ENCODE data around the gene MST1. TPM values are rescaled to one million over a fixed set of nuclear protein-coding genes. Genes with fewer than 3 reads are reported as not detected.

MST1 gene
- total RNA-seq (90.3 and 116 TPM in 2 replicates), polyA plus RNA-seq (137 and 158 TPM in 2 replicates)

DNA sequence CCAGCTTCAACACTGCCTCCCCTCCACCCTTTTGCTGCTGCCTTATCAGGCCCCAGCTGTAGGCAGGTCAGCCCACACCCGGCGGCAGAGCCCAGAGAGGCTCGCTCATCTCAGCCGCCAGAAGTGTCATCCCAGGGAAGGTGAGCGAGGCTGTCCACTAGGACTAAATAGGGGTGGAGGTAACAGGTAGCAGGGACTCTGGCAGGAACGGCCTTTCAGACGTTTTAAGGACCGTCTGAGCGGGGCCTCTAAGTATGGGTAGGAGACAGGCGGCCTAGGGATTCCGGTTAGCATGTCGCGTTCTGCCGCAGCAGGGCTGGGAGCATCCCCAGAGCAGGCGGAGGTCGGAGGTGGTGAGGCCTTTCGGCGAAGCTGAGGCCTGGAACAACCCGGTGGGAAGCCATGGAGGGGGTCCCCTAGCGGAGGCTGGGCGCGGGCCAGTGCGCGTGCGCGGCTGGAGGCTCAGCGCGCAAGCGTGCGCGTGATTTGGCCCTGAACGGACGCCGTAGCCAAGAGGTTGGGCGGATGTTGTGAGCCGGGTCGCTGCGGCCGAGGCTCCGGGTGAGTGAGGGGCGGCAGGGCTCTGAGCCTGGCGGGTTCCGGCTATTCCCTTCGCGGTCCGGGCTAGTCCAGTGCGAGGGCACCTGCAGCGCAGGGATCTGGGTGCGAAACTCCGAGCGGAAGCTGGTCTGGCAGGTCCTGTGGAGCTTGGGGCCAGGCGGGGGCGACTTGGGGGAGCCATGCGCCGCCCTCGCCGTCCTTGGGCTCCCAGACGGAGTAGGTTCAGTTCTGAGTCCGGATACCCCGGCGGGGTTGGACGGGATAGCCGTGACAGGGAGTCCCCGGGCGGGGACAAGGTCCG is at the start of gene MST1, which contains the start of gene RNF123:
Gene MST1, minus strand, starts transcription at position 429 of the 862 bp plus-strand sequence. CDS start 783 bp downstream, outside the sequence.
Gene RNF123, plus strand, starts transcription at position 512 of the 862 bp plus-strand sequence. CDS start 1,609 bp downstream, outside the sequence.
- Histone ChIP-seq H3K4me2 (peak within 1 kb of the TSS; percentile 93), H4K20me1 (ENCODE audit: insufficient read depth, poor library complexity, severe bottlenecking) (no peaks in the 10 kb centered on the region), H3K79me2 (peaks cover 43% of the 10 kb centered on the region), H3K4me3 (peak within 1 kb of the TSS; percentile 95), H3K27me3 (no peaks in the 10 kb centered on the region), H3K9me3 (ENCODE audit: low read depth) (no peaks in the 10 kb centered on the region), H3K4me1 (ENCODE audit: insufficient read depth) (peaks cover 9% of the 10 kb centered on the region), H2AFZ (peak within 1 kb of the TSS; percentile 97), H3K9me2 (replicated peaks; ENCODE audit: insufficient read depth) (no peaks in the 10 kb centered on the region), H3K36me3 (replicated peaks; ENCODE audit: insufficient read depth, low read depth) (no peaks in the 10 kb centered on the region), H3K27ac (peak within 1 kb of the TSS; percentile 95)
- no peak for TF ChIP-seq EZH2phosphoT487 (IDR thresholded peaks at IDR 0.05; ENCODE audit: low read depth, severe bottlenecking, unreplicated experiment)
- TF ChIP-seq, protein P1, sequence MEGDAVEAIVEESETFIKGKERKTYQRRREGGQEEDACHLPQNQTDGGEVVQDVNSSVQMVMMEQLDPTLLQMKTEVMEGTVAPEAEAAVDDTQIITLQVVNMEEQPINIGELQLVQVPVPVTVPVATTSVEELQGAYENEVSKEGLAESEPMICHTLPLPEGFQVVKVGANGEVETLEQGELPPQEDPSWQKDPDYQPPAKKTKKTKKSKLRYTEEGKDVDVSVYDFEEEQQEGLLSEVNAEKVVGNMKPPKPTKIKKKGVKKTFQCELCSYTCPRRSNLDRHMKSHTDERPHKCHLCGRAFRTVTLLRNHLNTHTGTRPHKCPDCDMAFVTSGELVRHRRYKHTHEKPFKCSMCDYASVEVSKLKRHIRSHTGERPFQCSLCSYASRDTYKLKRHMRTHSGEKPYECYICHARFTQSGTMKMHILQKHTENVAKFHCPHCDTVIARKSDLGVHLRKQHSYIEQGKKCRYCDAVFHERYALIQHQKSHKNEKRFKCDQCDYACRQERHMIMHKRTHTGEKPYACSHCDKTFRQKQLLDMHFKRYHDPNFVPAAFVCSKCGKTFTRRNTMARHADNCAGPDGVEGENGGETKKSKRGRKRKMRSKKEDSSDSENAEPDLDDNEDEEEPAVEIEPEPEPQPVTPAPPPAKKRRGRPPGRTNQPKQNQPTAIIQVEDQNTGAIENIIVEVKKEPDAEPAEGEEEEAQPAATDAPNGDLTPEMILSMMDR (IDR thresholded peaks at IDR 0.05; ENCODE audit: poor library complexity) = peak; percentile 18
- no peak for TF ChIP-seq EZH2 (IDR thresholded peaks at IDR 0.05; ENCODE audit: borderline replicate concordance)
- 3% methylated on average over 57 of the region's 66 CpGs for WGBS (ENCODE audit: low lambda C conversion rate, missing lambda C conversion rate)
- peak; percentile 95 for DNase-seq (ENCODE audit: low spot score)

DNA sequence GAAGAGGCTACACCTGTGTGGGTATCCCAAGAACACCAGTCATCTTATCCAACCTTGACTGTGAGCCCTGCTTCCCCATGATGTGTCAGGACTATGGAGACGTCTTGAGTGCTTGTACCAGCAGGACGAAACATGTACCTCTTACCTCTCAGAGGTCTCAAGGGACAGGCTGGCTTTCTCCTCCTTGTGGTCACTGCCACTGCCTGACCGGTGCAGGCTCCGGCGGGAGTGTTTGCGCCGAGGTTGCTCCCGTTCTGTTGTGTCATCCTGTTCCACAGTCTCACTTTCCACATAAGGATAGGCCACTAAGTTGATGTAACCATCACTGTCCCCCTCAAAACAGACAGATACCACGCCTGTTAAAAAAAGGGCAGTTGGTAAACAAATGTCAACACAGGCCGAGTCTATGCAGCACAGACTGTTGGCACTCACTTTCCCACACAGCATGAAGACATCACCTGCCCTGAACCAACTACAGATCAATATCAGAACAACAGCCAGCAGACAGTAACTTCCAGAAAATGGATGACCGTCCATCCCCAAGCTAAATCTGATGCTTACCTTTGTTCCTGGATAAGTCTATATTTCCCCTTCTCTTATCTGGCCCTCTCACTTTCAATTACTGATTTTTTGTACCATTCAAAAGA is 48.9 kb upstream of the MST1 start:
- Histone ChIP-seq H3K36me3 (replicated peaks; ENCODE audit: insufficient read depth, low read depth) (no peaks in the 10 kb centered on the region), H3K9me3 (ENCODE audit: low read depth) (no peaks in the 10 kb centered on the region), H3K9me2 (replicated peaks; ENCODE audit: insufficient read depth) (no peaks in the 10 kb centered on the region), H3K27me3 (no peaks in the 10 kb centered on the region), H3K4me1 (ENCODE audit: insufficient read depth) (no peaks in the 10 kb centered on the region), H3K4me2 (no peak overlapping the region), H3K27ac (no peak overlapping the region), H3K4me3 (no peak overlapping the region), H2AFZ (no peak overlapping the region), H4K20me1 (ENCODE audit: insufficient read depth, poor library complexity, severe bottlenecking) (no peaks in the 10 kb centered on the region), H3K79me2 (peaks cover 39% of the 10 kb centered on the region)
- TF ChIP-seq, protein P1 (IDR thresholded peaks at IDR 0.05; ENCODE audit: poor library complexity) = no peak
- no peak for TF ChIP-seq EZH2phosphoT487 (IDR thresholded peaks at IDR 0.05; ENCODE audit: low read depth, severe bottlenecking, unreplicated experiment)
- no peak for TF ChIP-seq EZH2 (IDR thresholded peaks at IDR 0.05; ENCODE audit: borderline replicate concordance)
- no peak for DNase-seq (ENCODE audit: low spot score)
- WGBS (ENCODE audit: low lambda C conversion rate, missing lambda C conversion rate) = 97% methylated on average over 11 of the region's 11 CpGs

DNA sequence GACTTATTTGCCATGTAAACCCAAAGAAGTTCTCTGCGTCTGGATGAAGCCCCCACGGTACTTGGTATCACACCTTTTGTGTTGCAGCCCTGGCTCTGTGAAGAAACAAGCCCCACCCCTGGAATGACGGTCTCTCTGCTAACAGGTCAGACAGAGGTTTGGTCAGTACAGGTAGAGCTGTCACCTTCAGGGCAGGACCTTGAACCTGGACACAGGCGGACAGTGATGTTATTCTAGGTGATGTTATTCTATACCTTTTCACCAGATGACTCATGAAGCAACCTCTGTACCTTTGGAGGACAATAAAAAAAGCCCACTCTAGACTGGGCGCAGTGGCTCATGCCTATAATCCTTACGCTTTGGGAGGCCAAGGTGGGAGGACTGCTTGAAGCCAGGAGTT is 45.5 kb upstream of the MST1 start:
- Histone ChIP-seq H3K4me2 (no peak overlapping the region), H3K27ac (no peak overlapping the region), H3K9me2 (replicated peaks; ENCODE audit: insufficient read depth) (no peaks in the 10 kb centered on the region), H4K20me1 (ENCODE audit: insufficient read depth, poor library complexity, severe bottlenecking) (no peaks in the 10 kb centered on the region), H2AFZ (no peak overlapping the region), H3K9me3 (ENCODE audit: low read depth) (no peaks in the 10 kb centered on the region), H3K79me2 (peaks cover 23% of the 10 kb centered on the region), H3K4me3 (no peak overlapping the region), H3K36me3 (replicated peaks; ENCODE audit: insufficient read depth, low read depth) (no peaks in the 10 kb centered on the region), H3K4me1 (ENCODE audit: insufficient read depth) (no peaks in the 10 kb centered on the region), H3K27me3 (no peaks in the 10 kb centered on the region)
- TF ChIP-seq, protein P1 (IDR thresholded peaks at IDR 0.05; ENCODE audit: poor library complexity) = no peak
- TF ChIP-seq EZH2 (IDR thresholded peaks at IDR 0.05; ENCODE audit: borderline replicate concordance) (no peak), EZH2phosphoT487 (IDR thresholded peaks at IDR 0.05; ENCODE audit: low read depth, severe bottlenecking, unreplicated experiment) (no peak)
- DNase-seq (ENCODE audit: low spot score) = no peak
- WGBS (ENCODE audit: low lambda C conversion rate, missing lambda C conversion rate) = 88% methylated on average over 6 of the region's 6 CpGs
